HG03066 (cell line): ENCODE data around the gene RDH13.
A peak's percentile ranks its signal among the peaks of the same experiment; 100 is the strongest.
"Not testable (repeated sequence)": the region's sequence is repeated elsewhere in the genome, so short reads cannot be mapped to it uniquely, and the experiment has no call there.

ENCODE experiments used
- ATAC-seq: cut with Tn5 transposase; IDR thresholded peaks from one replicate; pipeline ENCODE4 v1.9.1; 2021; ENCODE audit warnings: low read depth; ENCODE audit not compliant: unreplicated experiment

The RDH13 gene, protein sequence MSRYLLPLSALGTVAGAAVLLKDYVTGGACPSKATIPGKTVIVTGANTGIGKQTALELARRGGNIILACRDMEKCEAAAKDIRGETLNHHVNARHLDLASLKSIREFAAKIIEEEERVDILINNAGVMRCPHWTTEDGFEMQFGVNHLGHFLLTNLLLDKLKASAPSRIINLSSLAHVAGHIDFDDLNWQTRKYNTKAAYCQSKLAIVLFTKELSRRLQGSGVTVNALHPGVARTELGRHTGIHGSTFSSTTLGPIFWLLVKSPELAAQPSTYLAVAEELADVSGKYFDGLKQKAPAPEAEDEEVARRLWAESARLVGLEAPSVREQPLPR

DNA sequence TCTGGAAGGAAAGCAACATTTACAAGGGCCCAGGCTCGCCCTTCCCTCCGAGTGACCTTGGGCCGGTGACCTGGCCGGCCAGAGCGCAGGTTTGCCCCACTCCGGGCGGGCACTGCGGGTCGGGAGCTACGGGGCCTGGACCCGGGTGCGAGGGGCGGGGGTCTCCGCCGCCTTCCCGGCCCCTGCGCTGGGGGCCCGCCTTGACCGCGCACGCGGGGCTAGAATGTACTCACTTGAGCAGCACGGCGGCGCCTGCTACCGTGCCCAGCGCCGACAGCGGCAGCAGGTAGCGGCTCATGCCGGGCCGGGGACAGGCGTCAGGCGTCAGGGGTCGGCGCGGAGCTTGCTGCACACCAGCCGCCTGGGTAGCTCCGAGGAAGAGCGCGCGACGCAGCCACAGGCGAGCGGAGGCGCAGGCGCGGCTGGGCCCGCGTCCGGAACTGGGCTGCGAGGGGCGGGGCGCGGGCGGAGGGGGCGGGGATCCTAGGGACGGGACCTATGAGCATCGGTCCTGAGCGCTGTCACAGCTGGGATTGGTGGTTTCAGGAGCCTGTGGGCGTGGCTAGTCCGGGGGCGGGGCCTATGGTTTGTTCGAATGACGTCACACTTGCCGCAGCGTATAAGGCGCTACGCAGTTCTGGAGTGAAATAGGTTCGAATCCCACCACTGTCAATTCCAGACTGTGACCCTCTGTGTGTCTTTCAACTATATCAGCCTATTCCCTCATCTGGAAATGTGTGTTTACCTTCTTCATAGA is at the start of gene RDH13:
TSS of gene RDH13 (minus strand) at position 414 of the 757 bp plus-strand sequence. CDS start at position 298, 116 bp downstream.
- ATAC-seq: peak; percentile 88

DNA sequence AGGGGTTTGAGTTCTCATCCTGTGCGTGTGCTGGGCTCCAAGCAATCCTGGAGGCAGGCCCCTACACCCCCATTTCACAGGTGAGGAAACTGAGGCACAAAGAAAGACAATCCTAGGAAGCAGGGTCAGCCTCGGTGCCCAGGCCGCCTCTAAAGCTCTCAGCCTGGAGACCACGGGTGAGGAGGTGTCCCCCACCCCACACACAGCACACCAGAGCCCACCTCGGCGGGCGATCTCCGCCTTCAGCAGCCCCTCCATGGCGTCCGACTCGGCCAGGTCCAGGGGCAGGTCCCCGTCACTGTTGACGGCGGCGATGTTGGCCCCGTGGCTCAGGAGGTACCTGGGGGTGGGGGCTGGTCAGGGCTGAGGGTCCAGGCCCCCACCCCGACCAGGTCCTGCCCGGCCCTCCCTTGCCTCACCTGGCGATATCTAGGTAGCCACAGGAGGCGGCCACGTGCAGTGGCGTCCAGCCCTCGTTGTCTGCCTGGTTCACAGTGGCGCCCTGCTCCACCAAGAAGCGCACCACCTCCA is 49.4 kb upstream of the RDH13 start:
- no peak for ATAC-seq

DNA sequence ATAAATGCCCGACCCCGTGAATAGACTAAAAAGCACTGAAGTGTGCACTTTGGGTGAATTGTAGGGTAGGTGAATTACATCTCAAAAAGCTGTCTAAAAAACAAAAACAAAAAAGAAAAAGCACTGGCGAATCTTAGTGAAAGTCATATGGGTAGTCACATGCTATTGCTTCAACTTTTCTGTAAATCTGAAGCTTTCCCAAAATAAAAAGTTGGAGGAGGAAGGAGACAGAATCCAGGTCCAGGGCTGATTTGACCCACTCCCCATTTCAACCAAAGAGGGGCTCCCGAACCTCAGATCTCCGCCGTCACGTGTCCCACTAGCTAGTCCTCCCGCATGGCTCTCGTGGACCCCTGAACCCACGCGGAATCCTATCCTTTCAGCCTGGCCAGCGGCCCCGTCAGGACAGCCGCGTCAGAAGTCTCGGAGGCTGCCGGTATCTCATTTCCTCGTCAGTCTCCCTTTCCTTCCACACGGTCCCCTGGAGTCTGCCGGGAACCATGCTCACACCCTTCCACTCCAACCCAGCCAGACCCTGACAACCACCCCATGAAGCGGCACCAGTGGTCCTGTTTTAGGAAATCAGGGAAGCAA is 48.4 kb upstream of the RDH13 start:
- no peak for ATAC-seq

DNA sequence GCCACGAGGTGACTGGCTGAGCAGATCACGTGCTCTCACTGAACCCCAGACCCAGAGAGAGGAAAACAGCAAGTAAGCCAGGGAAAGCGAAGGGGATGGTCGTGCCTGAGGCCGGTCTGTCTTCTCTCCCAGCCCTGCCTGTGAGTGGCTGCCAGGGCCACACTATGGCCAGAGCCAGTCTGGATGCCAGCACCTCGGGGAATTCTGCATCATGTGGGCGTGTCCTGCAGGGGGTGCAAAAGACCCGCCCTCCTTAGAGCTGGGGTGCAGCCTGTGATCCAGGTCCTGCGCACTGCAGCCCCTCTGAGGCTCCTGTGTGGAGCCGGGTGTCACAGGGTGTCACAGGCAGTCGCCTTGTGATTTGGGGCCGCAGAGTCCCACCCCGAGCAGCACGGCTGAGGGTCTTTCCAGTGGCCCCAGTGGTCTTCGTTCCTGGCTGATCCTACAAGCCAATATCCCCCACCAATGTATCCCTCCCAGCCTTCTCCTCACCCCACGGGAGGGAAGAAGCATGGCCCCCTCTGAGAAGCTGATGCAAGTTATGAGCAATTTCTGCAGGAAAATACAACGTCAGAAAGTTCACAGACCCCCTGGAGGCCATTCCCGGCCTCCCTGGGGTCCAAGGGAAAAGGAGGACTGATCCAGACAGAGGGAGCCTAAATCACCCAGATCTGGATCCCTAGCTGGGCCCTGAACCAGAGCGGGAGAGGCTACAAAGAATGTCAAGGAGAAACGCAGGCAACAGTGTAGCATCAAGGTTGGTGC is 46.8 kb upstream of the RDH13 start:
- ATAC-seq: no peak

DNA sequence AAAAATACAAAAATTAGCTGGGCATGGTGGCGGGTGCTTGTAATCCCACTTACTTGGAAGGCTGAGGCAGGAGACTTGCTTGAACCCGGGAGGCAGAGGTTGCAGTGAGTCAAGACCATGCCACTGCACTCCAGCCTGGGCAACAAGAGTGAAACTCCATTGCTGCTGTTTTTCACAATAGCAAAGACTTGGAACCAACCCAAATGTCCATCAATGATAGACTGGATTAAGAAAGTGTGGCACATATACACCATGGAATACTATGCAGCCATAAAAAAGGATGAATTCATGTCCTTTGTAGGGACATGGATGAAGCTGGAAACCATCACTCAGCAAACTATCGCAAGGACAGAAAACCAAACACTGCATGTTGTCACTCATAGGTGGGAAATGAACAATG is 44.3 kb upstream of the RDH13 start:
- ATAC-seq: not testable (repeated sequence)

DNA sequence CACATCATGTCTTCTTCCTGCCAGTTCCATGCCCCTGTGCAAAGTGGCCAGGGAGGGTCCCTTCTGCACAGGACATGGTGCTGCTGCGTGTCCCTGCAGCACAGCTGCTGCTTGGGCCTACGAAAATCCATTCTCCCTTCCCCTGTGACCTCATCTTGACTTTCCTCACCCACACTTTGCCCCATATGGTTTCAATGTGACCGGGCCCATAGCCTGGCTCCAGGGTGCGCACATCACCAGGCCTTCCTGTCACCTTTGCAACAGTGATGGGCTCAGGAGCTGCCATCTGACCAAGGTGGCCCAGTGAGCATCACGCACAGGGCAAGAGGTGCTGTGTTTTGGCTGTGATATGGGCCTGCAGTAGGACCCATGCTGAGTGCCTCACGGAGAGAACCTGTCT is 43.6 kb upstream of the RDH13 start:
- ATAC-seq: no peak

DNA sequence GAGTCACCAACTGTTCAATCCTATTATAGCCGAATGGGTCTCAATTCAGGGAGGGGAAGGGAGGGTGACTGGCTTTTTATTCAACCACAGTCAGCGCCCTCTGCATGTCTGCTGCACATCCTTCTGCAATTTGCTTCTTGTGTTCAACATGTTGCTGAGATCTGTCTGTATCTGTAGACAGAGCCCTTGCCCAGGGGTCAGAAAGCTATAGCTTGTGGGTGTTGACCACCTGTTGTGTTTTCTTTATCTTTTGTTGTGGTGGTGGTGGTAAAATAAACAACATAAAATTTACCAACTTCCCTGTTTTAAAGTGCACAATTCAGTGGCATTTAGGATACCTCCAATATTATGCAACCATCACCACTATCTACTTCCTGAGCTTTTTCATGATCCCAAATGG is 42.3 kb upstream of the RDH13 start:
- no peak for ATAC-seq

DNA sequence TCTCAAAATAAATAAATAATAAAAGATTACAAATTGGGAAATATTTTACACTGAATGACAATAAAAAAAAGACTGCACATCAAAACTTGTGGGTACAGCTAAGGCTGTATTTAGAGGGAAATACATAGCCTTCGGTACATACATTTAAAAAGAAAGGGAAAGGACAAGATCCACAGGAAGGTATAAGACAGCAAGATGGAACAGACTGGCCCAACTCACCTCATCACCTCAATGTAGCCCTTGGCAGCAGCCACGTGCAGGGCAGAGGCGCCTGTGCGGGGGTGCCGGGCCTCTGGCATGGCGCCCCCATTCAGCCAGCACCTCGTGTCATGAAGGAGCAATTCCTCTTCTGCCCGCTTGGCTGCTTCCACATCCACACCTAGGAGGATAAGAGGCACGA is 40.2 kb upstream of the RDH13 start:
- no peak for ATAC-seq

DNA sequence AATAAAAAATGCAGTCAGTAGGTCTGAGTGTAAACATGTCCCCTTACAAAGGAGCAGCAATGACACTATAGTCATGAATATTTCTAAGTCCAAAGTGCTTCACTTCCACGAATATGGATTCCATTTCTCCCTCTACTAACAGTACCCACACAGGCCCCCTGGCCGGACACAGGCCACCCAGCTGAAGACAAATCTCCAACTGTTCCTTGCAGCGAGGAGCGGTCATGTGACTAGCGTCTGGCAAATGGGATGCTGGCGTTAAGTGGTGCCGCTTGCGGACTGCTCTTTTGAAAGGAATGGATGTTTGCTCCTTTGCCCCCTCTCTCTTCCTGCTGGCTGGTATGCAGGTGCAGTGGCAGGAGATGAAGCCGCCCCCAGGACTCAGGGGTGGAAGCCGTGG is 38.3 kb upstream of the RDH13 start:
- no peak for ATAC-seq

DNA sequence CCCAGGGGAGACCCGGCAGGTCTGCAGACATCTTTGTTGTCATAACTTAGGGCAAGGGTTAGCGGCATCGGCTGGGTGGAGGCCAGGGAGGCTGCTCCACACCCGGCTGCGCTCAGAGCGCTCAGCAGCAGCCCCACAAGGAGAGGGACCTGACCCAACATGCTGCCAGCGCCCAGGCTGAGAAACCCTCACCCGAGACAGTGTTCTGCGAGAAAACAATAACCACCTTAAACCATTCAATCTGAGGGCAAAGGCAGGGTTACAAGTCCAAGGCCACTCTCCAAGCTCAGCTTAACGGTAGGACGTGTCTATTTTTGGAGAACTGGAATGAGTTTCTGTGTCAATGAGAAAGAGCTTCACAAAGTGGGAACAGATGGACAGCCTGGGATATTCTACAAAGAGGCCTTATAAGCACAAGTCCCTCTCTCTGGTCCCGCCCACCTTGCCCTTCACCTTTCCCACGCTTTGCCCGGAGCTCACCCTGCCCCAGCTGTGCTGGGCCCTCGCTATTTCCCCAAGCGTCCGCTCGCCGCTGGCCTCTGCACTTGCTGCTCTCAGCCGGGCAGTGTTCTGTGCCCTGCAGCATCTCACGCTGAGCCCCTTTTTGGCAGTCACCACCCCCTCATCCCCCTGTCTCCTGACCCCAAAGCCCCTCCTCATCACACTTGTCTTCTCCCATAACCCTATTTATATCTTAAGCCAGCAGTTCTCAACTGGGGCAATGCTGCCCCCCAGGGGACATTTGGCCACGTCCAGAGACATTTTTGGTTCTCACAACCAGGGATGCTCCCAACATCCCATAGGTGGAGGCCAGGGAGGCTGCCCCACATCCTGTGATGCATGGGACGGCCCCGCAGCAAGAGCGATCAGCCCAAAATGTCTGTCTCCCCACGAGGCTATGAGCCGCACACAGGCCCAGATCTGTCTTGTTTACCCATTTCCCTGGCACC is 36.9 kb upstream of the RDH13 start:
- ATAC-seq: no peak

DNA sequence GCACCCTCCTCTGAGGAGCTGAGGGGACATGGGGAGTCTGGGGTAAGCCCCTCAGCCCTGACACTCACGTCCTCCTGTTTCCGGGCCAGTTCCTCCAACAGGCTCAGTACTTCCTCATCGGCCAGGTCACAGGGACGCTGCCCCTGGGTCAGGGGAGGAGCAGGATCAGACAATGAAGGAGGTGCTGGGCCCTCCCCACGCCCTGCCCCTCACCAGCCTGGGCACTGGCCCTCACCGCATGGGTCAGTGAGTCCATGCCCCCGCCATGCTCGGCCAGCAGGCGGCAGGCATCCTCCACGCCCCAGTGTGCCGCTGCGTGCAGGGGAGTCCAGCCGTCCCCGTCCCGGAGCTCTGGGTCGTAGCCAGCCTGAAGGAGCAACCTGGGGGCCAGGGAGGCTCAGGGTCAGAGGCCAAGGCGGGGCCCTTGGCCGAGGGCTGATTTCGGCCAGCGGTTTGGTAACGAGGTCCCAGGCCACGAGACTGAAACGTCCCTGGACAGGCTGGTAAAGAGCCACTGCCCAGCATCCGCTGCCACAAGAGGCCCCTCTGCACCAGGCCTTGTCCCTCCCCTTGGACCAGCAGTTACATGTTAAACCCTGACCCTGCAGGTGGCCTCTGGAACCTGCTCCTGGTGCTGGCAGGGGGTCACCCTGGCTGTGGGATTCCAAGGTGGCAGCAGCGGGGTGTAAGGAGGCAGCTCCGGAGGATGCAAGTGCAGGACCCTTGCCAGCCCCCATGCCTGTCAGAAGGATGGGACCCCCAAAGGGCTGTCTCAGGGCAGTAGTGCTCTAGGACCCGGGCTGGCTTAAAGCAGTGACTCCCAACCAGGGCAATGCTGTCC is 36.0 kb upstream of the RDH13 start:
- no peak for ATAC-seq

DNA sequence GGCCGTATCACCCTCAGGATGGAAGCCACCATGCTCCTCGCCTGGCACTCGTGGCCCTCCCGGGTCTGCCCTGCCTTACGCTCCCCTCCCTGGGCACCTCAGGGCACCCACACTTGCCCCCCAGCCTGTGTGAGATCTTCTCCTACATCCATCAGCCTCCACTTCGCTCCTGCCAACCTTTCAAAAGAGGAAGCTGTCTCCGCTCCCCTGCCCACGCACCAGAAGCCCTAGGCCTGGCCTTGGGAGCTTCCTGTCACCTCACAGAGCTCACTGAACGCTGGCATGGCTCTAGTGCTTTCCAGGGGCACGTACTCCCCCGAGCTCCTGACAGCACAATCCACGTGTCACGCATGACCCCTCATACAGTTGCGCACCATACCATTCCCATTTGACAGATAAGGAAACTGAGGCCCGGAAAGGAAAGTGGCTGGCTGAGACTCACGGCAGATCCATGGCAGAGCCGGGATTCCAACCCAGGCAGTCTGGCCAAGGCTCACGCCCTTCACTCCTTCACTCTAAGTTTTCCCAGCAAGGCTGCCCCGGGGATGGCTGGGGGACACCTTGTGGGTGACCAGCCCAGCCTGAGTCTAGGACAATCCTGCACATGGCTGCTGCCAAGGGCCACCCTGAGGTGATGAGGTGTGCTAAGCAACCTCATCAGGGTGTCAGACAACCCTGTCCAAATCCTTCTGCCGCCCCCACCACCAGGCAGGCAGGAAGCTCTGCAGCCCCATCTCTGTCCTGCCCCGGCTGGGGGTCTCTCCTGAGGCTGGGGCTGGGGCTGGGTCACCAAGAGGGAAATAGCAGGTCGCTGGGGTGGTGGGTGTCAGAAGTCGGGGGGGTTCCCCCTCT is 35.1 kb upstream of the RDH13 start:
- no peak for ATAC-seq

DNA sequence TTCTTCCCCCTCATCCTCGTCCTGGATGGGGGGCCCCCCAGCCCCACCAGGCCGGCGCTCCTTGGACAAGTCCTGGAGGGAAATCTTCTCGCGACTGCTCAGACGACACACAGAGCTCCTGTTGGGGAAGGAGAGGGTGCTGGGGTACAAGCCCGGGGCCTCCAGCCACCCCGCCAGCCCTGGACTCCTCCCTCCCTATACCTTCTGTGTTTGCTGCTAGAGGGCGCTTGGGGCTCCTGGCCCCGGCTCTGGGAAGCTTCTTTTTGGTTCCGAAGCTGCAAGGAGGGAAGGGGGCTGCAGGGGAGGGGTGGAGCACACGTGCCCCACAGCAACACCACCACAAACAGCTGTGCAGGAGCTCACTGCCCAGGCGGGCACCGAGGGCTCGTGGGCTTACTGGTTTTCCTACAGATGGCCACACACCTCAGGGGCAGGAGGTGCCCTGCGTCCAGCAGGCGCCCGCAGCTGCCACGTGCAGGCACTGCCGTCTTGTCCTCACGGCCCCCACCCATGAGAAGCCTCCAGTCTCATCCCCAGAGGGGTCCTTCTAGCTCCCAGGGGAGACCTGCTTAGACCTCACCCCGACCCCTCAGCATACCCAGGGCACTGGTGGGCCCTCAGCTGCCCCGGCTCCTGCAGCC is 33.2 kb upstream of the RDH13 start:
- no peak for ATAC-seq

DNA sequence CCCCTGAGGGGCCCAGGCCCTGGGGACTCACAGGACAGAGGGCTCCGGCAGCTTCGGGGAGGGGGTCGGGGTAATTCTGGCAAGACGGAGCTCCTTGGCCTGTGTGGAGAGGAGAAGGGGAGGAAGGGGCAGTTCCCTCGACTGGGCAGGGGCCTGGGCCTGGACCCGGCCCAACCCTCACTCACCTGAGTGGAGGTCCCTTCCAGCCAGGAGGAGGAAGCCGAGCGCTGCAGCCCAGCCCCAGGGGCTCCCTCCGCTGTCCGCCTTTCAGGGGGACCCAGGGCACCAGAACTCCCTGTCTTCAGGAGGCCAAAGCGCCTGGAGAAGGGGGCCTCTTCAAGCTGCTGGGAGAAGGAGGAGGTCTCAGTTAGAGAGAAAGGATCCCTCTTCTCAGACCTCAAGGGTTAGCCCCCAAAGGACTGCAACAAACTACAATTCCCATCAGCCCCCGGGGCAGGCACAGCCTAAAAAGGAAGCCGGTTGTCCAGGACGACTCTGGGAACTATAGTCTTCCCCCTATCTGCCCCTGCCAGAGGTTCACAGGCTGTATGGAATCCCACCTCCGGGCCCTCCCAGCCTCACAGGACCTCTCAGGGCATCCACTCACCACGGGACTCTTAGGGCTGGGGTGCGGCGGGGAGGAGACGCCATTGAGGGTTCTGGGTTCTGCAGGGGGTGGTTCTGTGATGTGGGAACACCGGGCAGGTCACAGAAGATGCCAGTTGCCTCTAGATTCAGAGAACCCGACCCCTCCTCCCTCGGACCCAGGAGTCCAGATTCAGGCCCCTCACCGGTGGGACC is 32.5 kb upstream of the RDH13 start:
- ATAC-seq: no peak

DNA sequence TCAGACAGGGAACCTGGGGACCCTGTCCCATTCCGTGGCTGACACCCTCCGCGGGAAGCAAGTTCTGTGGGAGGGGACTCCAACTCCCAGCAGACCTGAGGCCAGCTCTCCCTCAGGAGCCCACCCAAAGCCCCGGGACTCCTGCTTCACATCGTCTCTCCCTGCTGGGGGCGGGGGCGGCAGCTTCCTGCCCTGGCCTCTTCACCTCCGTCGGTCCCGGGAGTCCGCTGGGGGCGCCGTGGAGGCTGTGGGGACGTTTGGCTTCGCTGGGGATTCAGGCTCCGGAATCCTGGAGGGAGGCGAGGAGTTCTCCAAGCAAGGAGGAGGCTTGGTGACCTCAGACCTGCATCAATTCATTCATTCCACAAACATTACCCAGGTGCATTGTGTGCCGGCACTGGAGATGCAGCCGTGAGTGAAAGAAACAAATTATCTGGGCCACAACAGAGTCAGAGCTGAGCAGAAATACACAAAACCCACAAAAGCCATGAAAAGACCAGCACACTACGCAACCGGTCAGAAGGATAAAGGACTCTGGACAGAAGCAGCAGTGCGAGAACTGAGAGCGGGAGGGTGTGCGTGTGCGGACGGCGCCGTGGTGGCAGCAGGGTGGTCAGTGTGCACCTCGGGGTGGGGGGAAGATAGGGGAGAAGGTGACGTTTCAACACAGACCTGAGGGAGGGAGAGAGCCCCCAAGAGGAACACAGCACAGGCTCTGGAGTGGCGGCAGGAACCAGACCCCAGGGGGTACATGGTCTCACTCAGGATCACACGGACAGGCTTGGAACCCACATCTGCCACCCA is 31.7 kb upstream of the RDH13 start:
- no peak for ATAC-seq
